ENCODE measurements around the gene RAD51B.

- no peak for TF ChIP-seq CTCF (IDR thresholded peaks at IDR 0.05)
- TF ChIP-seq EP300 (IDR thresholded peaks at IDR 0.05) = no peak
- no peak for TF ChIP-seq POLR2A (IDR thresholded peaks at IDR 0.05)
Observed at GRCh38 chr14:68687746-68688145, 868.2 kb downstream of the RAD51B start.

Data from tibial nerve (tissue), 4 donors.